Calu3 (cell line): ENCODE measurements around the gene FTO. TPM values are rescaled to one million over a fixed set of nuclear protein-coding genes. Genes with fewer than 3 reads are reported as not detected.

Source experiments
- BruUV-seq: library from RNA; stranded (reverse); fragments of 400-500 nt; replicated peaks from 2 replicates; lab custom pipeline; 2021; lab: Mats Ljungman, UMichigan
- CTCF ChIA-PET: fragments of 300-600 bp; sonication (Branson Sonifier 250); formaldehyde crosslinking; loops from one replicate; lab custom pipeline; 2022; ENCODE audit warnings: antibody characterized with exemption; lab: Charles Lee
- DNase-seq: peaks from one replicate; pipeline ENCODE4 v3.0.0; 2022
- H3K27ac Mint-ChIP-seq: one replicate; pipeline ENCODE4 v1.8.0; 2022; ENCODE audit warnings: mixed read lengths; ENCODE audit not compliant: unreplicated experiment
- H3K27me3 Mint-ChIP-seq: one replicate; pipeline ENCODE4 v1.8.0; 2022; ENCODE audit warnings: mixed read lengths; ENCODE audit not compliant: unreplicated experiment
- H3K36me3 Mint-ChIP-seq: one replicate; pipeline ENCODE4 v1.8.0; 2022; ENCODE audit warnings: mild to moderate bottlenecking, moderate library complexity, mixed read lengths; ENCODE audit not compliant: insufficient read depth, unreplicated experiment
- H3K4me1 Mint-ChIP-seq: one replicate; pipeline ENCODE4 v1.8.0; 2022; ENCODE audit warnings: mild to moderate bottlenecking, low read depth, mixed read lengths; ENCODE audit not compliant: unreplicated experiment
- H3K4me3 Mint-ChIP-seq: one replicate; pipeline ENCODE4 v1.8.0; 2022; ENCODE audit warnings: mild to moderate bottlenecking, low read depth, moderate library complexity, mixed read lengths; ENCODE audit not compliant: unreplicated experiment
- H3K9me3 Mint-ChIP-seq: one replicate; pipeline ENCODE4 v1.8.0; 2022; ENCODE audit warnings: low read depth, mixed read lengths; ENCODE audit not compliant: unreplicated experiment
- intact Hi-C: fragments of 100-400 bp; cut with micrococcal nuclease; formaldehyde crosslinking; loops from one replicate; pipeline ENCODE4 v1.10.0; 2022; ENCODE audit not compliant: unreplicated experiment
- total RNA-seq: library from RNA; stranded (reverse); gene quantifications from 2 replicates; pipeline ENCODE4 v1.2.3, GENCODE V29; 2022
- TF ChIP-seq, protein P1 (sequence below): fragments of 200-600 bp; IDR thresholded peaks from one replicate; pipeline ENCODE4 v1.8.0; 2022; ENCODE audit warnings: antibody characterized with exemption; ENCODE audit not compliant: unreplicated experiment

FTO gene
- total RNA-seq, 1 experiment from 2014 or later, result 68.9 TPM

DNA sequence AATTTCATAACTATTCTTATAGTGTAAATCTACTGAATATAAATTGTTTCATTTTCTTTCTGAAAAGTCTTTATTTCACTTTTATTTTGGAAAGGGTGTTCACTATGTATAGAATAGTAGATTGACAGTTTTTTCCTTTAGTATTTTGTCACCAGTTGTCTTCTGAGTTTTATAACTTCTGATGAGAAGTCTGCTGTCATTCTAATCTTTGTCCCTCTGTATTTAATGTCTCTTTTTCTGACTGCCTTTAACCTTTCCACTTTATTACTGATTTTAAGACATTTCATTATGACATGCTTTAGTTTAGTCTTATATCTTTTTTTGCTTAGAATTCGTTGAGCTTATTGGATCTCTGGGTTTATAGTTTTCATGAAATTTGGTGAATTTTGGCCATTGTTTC lies 166.9 kb downstream of the FTO start:
- no peak for DNase-seq
- Mint-ChIP-seq H3K36me3 (no peaks in the 10 kb centered on the region), H3K4me1 (peaks cover 3% of the 10 kb centered on the region), H3K27ac (no peak overlapping the region), H3K27me3 (no peaks in the 10 kb centered on the region), H3K9me3 (peaks cover 4% of the 10 kb centered on the region), H3K4me3 (no peak overlapping the region)
- CTCF ChIA-PET, result no interaction called here
- BruUV-seq, result no TSS peak
- TF ChIP-seq, protein P1, sequence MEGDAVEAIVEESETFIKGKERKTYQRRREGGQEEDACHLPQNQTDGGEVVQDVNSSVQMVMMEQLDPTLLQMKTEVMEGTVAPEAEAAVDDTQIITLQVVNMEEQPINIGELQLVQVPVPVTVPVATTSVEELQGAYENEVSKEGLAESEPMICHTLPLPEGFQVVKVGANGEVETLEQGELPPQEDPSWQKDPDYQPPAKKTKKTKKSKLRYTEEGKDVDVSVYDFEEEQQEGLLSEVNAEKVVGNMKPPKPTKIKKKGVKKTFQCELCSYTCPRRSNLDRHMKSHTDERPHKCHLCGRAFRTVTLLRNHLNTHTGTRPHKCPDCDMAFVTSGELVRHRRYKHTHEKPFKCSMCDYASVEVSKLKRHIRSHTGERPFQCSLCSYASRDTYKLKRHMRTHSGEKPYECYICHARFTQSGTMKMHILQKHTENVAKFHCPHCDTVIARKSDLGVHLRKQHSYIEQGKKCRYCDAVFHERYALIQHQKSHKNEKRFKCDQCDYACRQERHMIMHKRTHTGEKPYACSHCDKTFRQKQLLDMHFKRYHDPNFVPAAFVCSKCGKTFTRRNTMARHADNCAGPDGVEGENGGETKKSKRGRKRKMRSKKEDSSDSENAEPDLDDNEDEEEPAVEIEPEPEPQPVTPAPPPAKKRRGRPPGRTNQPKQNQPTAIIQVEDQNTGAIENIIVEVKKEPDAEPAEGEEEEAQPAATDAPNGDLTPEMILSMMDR, result no peak
- intact Hi-C loops, result no loop called here

DNA sequence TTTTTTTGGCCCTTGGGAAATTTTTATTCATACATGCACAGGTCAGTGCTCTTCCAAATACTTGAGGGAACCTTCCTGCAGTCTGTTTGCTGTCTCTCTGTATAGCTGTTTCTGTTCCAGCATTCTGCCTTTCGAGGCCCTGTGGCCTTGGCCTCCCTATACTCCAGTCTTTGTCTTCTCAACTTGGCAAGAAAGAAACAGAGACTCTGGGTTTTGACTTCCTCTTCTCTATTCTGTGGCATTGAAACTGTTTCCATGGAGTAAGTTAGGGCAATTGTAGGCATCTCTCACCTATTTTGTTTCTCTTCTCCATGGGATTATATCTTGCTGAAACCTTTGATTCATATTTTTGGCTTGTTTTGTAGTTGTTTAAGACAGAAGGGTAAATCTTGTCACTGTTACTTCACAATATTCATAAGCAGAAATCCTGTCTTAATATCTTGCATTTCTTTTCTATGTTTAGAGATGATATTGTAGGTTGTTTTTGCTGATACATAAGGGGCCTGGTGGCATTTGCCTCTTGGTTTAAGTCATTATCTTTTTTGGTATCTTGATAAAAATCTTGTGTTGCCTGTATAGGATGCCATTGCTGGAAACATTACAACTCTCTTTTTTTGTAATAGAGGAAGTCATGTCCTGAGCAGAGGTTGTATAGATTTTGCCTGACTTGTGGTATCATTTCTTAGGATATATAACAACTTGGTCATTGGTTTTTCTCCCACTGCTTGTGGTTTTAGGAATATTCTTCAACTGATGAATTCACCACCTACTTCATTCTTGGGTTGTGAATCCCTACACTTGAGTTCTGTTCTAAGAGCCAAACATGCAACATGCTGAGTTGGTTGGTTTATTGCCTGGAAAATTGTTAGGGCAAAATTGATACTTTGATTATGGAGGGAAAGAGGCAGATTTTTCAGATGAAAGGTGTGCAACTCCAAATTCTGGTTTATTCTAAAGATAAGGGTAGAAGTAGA lies 168.6 kb downstream of the FTO start:
- H3K27me3 Mint-ChIP-seq, result no peaks in the 10 kb centered on the region
- CTCF ChIA-PET, result no interaction called here
- no peaks in the 10 kb centered on the region for H3K4me1 Mint-ChIP-seq
- no peak overlapping the region for H3K27ac Mint-ChIP-seq
- no TSS peak for BruUV-seq
- no peak for DNase-seq
- no peak overlapping the region for H3K4me3 Mint-ChIP-seq
- no peaks in the 10 kb centered on the region for H3K36me3 Mint-ChIP-seq
- intact Hi-C loops, result no loop called here
- TF ChIP-seq, protein P1, result no peak
- peaks cover 4% of the 10 kb centered on the region for H3K9me3 Mint-ChIP-seq

DNA sequence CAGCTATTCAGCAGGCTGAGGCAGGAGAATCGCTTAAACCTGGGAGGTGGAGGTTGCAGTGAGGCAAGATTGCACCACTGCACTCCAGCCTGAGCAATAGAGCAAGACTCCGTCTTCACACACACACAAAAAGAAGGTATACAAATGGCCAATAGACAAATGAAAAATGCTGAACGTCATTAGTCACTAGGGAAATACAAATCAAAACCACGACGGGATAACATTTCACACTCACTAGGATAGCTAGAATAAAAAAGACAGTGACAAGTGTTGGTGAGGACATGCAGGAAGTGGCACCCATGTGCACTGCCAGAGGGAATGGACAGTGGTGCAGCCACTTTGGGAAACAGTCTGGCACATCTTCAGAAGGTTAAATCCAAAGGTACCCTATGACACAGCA lies 172.9 kb downstream of the FTO start:
- intact Hi-C loops, result no loop called here
- Mint-ChIP-seq H3K27me3 (no peaks in the 10 kb centered on the region), H3K9me3 (no peaks in the 10 kb centered on the region), H3K36me3 (no peaks in the 10 kb centered on the region), H3K27ac (no peak overlapping the region), H3K4me1 (no peaks in the 10 kb centered on the region), H3K4me3 (no peak overlapping the region)
- BruUV-seq, result no TSS peak
- TF ChIP-seq, protein P1, result no peak
- CTCF ChIA-PET, result no interaction called here
- no peak for DNase-seq

DNA sequence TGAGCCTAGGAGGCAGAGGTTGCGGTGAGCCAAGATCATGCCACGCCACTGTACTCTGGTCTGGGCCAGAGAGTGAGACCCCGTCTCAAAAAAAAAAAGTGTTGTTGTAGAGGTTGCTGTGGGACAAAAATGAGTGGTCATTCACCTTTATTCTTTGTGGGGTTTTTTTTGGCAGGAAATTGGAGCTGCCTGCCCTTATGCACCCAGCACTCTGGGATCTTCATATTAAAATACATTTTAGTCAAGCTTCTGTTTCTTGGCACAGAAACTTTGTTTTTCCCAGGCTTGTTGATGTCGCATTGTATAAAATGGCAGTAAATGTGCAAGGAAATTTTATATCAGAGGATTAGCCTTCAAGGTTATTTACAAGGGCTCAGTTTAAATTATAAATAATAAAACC lies 174.3 kb downstream of the FTO start:
- intact Hi-C loops, result no loop called here
- TF ChIP-seq, protein P1, result no peak
- no peak overlapping the region for H3K27ac Mint-ChIP-seq
- CTCF ChIA-PET, result interaction anchor here (0.9 kb wide), 1 partner anchor 135 kb away, joined by 3 read pairs; no protein-coding TSS in a partner anchor
- no TSS peak for BruUV-seq
- H3K36me3 Mint-ChIP-seq, result no peaks in the 10 kb centered on the region
- no peaks in the 10 kb centered on the region for H3K27me3 Mint-ChIP-seq
- DNase-seq, result no peak
- no peaks in the 10 kb centered on the region for H3K9me3 Mint-ChIP-seq
- no peaks in the 10 kb centered on the region for H3K4me1 Mint-ChIP-seq
- no peak overlapping the region for H3K4me3 Mint-ChIP-seq
